Neutrophil (primary cell): ENCODE measurements around the gene TSPAN3.

ENCODE experiments used
- H3K27ac ChIP-seq: fragments of 200-600 bp; sonication (generic); 2 replicates; pipeline ENCODE4 v1.5.1; 2016; ENCODE audit warnings: mild to moderate bottlenecking, moderate library complexity
- H3K27me3 ChIP-seq: fragments of 200-600 bp; sonication (generic); 2 replicates; pipeline ENCODE4 v1.6.0; 2016; ENCODE audit warnings: mild to moderate bottlenecking
- H3K36me3 ChIP-seq: fragments of 200-600 bp; sonication (generic); 2 replicates; pipeline ENCODE4 v1.5.1; 2017
- H3K4me1 ChIP-seq, 2 experiments: fragments of 200-600 bp in 1 of 2; sonication (generic) in 1 of 2; 1 replicate in 1 of 2; 2 replicates in 1 of 2; pipeline versions ENCODE4 v1.5.1 to v1.6.1; 2013 to 2016; ENCODE audit warnings: low read depth in 1 of 2, low read length in 1 of 2, mild to moderate bottlenecking in 1 of 2, moderate library complexity in 1 of 2; ENCODE audit not compliant: control insufficient read depth in 1 of 2, insufficient read depth in 1 of 2
- H3K4me3 ChIP-seq, 2 experiments: fragments of 200-600 bp in 1 of 2; sonication (generic) in 1 of 2; 1 replicate in 1 of 2; 2 replicates in 1 of 2; pipeline ENCODE4 v1.5.1; 2013 to 2016; ENCODE audit warnings: low read depth in 1 of 2, low read length in 1 of 2, mild to moderate bottlenecking in 1 of 2, moderate library complexity in 1 of 2
- H3K9me3 ChIP-seq: fragments of 200-600 bp; sonication (generic); 2 replicates; pipeline ENCODE4 v1.5.1; 2016
- CTCF ChIP-seq: fragments of 200-600 bp; sonication (generic); IDR thresholded peaks from 2 replicates; pipeline ENCODE4 v1.5.1; 2016; ENCODE audit warnings: antibody characterized with exemption

Gene TSPAN3

GRCh38 chr15:77030048-77030927 is 40.6 kb downstream of the TSPAN3 start:
- Histone ChIP-seq H3K27me3 (no peaks in the 10 kb centered on the region), H3K36me3 (peaks cover 100% of the 10 kb centered on the region), H3K27ac (peak overlapping the region; percentile 69), H3K9me3 (no peaks in the 10 kb centered on the region), H3K4me1 (no peaks in the 10 kb centered on the region), H3K4me3 (no peak overlapping the region)
- TF ChIP-seq CTCF, result no peak

GRCh38 chr15:77029166-77030047 is 41.5 kb downstream of the TSPAN3 start:
- Histone ChIP-seq H3K4me3 (no peak overlapping the region), H3K9me3 (no peaks in the 10 kb centered on the region), H3K36me3 (peaks cover 100% of the 10 kb centered on the region), H3K27ac (peak overlapping the region; percentile 8), H3K27me3 (no peaks in the 10 kb centered on the region), H3K4me1 (no peaks in the 10 kb centered on the region)
- TF ChIP-seq CTCF, result no peak

- Histone ChIP-seq H3K4me3 (no peak overlapping the region), H3K27ac (peak overlapping the region; percentile 6), H3K9me3 (no peaks in the 10 kb centered on the region), H3K4me1 (no peaks in the 10 kb centered on the region), H3K36me3 (peaks cover 100% of the 10 kb centered on the region), H3K27me3 (no peaks in the 10 kb centered on the region)
- TF ChIP-seq CTCF, result no peak
These were observed 42.3 kb downstream of the TSPAN3 start for GRCh38 chr15:77028451-77029165.

- no peak for TF ChIP-seq CTCF
- Histone ChIP-seq H3K9me3 (no peaks in the 10 kb centered on the region), H3K36me3 (peaks cover 100% of the 10 kb centered on the region), H3K27me3 (no peaks in the 10 kb centered on the region), H3K4me1 (peaks cover 0 to under 1% of the 10 kb centered on the region in 2 experiments), H3K4me3 (no peak overlapping the region), H3K27ac (no peak overlapping the region)
These were observed 43.0 kb downstream of the TSPAN3 start for GRCh38 chr15:77027697-77028450.
